ENCODE results near the gene SAYSD1.

Gene SAYSD1

GRCh38 chr6:39077882-39078594 lies 36.9 kb downstream of the SAYSD1 start:
- no peak for DNase-seq

GRCh38 chr6:39076623-39077535 lies 38.1 kb downstream of the SAYSD1 start:
- no peak for DNase-seq

GRCh38 chr6:39075807-39076622 lies 39.0 kb downstream of the SAYSD1 start:
- DNase-seq: no peak

- no peak for DNase-seq
Observed at GRCh38 chr6:39075010-39075686, 39.8 kb downstream of the SAYSD1 start.

DNA sequence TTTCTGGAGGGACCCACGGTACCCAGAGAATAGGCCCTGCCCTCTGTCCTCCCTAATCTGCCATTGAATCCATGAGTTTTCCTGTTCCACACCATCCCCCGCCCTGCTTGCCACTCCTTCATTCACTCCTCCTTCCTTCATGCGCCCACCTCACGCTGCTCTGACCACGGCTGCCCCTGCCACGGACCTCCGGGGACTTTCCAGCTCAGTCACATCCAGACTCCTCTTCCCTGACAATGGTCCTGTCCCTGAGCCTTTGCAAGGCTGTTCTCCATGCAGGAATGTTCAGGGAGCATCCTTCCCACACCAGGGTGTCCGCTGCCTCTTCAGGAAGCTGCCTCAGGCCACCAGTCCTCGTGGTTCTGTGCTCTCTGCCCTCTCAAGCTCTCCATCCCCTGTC lies 40.5 kb downstream of the SAYSD1 start:
- no peak for DNase-seq

- DNase-seq: no peak
Observed at GRCh38 chr6:39073471-39074355, 41.3 kb downstream of the SAYSD1 start.

DNA sequence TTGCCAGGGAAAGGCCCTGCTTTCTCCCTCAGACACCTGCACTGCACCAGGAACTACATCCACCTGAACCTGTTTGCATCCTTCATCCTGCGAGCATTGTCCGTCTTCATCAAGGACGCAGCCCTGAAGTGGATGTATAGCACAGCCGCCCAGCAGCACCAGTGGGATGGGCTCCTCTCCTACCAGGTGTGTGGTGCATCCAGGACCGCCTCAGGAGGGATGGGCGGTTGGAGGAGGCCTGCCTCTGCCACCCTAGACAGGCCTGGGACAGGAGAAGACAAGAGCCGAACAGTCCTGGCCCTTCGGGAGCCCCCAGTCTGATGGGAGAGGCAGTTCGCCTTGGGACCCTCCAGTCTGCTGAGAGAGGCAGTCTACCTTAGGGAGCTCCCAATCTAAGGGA lies 42.2 kb downstream of the SAYSD1 start:
- no peak for DNase-seq

GRCh38 chr6:39068391-39068790 lies 46.6 kb downstream of the SAYSD1 start:
- DNase-seq: no peak

GRCh38 chr6:39065561-39065960 lies 49.4 kb downstream of the SAYSD1 start:
- no peak for DNase-seq

DNA sequence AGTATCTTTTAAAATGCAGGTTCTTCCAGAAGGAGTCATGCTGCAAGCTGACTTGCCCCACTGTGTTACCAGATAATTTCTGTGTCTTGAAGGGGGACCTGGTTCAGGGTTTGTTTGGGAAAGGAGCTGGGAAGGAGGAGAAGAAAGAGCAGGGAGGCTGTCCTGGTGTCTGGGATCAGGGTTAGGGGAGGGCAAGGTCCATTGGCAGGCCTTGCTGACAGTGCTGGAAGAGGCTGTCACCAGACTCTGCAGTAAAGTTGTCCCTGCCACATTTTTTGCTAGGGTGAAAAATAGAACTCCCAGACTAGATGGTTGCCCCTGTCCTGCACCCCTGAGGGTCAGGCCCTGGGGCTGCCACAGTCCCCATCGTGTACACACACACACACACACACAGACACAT lies 51.5 kb downstream of the SAYSD1 start:
- no peak for DNase-seq

DNA sequence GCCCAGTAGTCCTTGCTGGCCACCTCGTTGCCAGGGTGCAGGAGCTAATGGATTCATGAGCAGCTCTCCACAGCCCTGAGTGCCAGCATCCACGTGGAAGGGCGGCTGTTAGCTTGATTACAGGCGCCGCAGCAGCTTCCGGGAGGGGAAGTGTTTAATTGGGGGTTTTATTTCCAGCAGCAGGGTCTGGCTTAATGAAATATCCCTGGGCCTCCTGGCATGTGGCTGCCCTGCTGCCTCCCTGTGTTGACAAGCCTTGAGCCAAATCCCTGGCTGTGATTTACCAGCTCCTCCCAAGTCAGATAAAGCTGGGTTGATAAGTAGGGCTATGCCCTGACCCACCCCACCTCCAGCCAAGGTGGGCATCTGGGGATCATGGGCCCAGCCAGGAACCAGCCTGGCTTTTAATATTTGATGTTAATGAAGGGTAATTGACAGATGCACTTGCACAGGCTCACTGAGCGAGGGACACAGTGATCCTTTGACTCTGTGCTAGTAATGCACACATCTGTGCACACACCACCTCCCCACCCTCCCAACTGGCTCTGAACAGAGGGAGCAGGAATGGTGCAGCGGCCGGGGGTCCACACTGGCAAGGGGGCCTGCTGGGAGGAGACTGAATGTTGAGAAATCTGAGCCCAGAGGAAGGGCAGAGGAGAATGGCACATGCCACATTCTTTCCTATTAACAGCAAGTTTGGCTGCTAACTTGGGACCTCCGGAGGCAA lies 52.8 kb downstream of the SAYSD1 start:
- peak; percentile 67 to 88 for DNase-seq

DNA sequence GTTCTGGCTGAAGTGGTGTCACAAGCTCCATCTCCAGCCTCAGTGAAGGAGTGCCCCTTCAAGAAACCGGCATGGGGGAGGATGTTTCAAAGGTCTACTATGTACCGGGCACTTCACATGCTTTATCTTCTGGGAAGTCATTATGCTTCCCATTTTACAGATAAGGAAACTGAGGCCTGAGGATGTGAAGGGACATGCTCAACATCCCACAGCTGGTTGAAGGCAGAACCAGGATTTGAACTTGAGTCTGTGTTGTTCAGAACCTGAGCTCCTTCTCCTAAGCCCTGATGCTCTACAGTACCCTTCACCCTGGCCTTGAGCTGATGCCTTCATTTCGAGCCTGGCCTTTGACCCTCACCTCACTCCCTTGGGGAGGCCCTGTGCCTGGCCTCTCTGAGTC lies 53.4 kb downstream of the SAYSD1 start:
- DNase-seq: no peak

DNA sequence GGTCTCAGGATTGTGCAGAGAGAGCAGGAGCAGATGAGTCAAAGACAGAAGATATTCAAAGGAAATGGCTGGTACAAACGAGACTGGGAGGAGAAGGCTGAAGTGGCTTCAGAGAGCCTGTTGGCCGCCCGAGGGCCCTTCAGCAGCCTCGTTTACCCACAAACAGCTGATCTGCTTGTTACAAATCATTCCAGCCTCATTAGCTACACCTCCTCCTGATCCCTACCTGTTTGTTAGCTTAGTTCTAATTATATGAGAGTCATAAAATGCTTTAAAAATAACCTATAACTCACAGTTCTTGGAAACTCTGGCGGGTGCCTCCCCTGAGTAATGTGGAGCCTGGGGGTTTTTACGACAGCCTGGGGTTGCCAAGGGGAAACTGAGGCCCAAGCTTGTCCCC lies 53.8 kb downstream of the SAYSD1 start:
- peak in 1 of 2 experiments; percentile 10 for DNase-seq

GRCh38 chr6:39060467-39061160 lies 54.4 kb downstream of the SAYSD1 start:
- DNase-seq: no peak

DNA sequence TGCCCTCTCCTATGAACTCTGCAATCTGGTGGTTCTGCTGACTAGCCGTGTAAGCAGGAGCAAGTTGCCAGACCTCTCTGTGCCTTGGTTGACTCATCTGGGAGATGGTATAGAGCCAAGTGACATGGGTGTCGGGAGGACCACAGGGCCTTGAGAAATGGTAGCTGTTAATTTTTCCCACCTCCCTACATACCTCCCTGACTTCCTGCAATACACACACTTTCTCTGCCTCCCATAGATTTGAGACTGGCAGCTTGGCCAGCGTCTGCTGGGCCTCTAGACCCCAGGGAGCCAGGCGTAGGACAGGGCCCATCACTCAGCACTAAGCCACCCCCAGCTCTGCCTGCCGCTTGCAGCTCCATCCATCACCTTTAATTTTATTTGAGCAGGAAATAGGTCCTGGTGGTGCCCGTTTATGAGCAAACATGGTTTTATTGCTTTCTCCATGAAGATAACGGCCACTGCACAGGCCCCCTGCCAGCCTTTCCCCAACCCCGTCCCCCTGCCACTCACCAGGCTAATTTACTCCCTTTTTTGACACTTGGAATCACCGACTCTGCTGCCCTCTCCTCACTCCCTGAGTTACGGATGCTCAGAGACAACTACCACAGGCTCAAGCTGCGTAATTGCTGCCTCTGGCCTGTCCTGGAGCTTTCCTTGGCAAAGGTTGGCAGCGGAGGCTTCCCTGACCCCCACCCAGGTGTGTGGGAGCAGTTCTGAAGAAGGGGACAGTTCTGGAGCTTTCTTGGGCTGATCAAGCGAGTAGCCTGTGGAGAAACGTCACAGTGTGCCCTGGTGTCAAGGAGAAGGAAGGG lies 55.3 kb downstream of the SAYSD1 start:
- peak; percentile 73 to 92 for DNase-seq

- no peak for DNase-seq
Observed at GRCh38 chr6:39058471-39059147, 56.4 kb downstream of the SAYSD1 start.

DNA sequence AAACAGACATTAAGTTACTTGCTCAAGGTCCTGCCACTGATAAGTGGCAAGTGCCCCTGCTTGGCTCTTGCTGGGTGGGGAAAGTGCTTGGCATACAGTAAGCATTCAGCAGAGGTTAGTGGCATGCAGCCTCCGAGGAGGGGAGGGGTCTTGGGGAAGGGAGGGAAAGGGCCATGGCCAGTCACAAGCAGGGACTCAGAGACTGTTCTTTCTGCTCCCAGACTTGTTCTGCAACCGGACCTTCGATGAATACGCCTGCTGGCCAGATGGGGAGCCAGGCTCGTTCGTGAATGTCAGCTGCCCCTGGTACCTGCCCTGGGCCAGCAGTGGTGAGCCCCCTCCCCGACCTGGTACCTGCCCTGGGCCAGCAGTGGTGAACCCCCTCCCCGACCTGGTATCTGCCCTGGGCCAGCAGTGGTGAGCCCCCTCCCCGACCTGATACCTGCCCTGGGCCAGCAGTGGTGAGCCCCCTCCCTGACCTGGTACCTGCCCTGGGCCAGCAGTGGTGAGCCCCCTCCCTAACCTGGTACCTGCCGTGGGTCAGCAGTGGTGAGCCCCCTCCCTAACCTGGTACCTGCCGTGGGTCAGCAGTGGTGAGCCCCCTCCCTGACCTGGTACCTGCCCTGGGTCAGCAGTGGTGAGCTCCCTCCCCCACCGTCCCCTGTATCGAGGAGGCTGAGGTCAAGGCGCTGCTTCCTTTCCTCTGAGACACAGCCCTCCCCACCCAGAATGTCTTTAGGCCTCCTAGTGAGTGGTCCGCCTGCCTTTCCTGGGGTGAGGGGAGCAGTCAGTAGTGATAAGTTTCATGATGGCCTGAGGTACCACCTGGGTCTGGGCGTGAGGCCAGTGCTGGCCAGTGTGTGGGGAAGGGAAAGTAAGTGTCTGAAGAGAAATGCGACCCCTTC lies 57.5 kb downstream of the SAYSD1 start:
- DNase-seq: no peak

DNA sequence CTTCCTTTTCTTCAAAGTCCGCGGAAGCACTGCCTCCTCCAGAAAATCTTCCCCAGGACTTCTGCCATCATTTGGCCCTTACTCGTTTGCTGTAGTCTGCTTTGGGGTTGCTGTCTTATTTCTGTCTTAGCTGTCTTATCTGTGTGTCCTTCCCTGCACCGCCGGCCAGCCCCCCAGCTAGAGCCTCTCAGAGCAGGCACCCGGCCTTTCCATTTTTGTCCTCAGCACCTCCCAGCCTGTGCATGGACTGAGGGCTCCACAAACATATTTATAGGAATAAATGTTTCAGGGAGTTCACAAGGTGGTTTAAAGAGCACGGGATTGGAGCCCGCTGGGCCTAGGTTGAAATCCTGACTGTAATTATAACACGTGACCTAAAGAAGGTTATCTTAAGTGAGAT lies 58.3 kb downstream of the SAYSD1 start:
- DNase-seq: no peak
